Measurements from ENCODE around the gene C19orf47. TPM values are rescaled to one million over a fixed set of nuclear protein-coding genes. Genes with fewer than 3 reads are reported as not detected.

C19orf47 gene
- polyA plus RNA-seq, 1 donor from 2014 or later, result 22.8 TPM

- TF ChIP-seq EP300 (conservative IDR thresholded peaks at IDR 0.05; ENCODE audit: poor library complexity, severe bottlenecking) (no peak), RAD21 (conservative IDR thresholded peaks at IDR 0.05) (no peak), SMC3 (conservative IDR thresholded peaks at IDR 0.05; ENCODE audit: poor library complexity) (no peak), TAF1 (IDR thresholded peaks at IDR 0.05; ENCODE audit: low read depth) (no peak), EZH2 (IDR thresholded peaks at IDR 0.05; ENCODE audit: borderline replicate concordance, insufficient read depth, low read length, poor library complexity, severe bottlenecking) (no peak), MXI1 (conservative IDR thresholded peaks at IDR 0.05; ENCODE audit: poor library complexity, severe bottlenecking) (no peak), POLR2AphosphoS5 (IDR thresholded peaks at IDR 0.05) (no peak)
- TF ChIP-seq, protein P1, sequence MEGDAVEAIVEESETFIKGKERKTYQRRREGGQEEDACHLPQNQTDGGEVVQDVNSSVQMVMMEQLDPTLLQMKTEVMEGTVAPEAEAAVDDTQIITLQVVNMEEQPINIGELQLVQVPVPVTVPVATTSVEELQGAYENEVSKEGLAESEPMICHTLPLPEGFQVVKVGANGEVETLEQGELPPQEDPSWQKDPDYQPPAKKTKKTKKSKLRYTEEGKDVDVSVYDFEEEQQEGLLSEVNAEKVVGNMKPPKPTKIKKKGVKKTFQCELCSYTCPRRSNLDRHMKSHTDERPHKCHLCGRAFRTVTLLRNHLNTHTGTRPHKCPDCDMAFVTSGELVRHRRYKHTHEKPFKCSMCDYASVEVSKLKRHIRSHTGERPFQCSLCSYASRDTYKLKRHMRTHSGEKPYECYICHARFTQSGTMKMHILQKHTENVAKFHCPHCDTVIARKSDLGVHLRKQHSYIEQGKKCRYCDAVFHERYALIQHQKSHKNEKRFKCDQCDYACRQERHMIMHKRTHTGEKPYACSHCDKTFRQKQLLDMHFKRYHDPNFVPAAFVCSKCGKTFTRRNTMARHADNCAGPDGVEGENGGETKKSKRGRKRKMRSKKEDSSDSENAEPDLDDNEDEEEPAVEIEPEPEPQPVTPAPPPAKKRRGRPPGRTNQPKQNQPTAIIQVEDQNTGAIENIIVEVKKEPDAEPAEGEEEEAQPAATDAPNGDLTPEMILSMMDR (IDR thresholded peaks at IDR 0.05; ENCODE audit: poor library complexity, severe bottlenecking), result no peak
- TF ChIP-seq, protein P2, sequence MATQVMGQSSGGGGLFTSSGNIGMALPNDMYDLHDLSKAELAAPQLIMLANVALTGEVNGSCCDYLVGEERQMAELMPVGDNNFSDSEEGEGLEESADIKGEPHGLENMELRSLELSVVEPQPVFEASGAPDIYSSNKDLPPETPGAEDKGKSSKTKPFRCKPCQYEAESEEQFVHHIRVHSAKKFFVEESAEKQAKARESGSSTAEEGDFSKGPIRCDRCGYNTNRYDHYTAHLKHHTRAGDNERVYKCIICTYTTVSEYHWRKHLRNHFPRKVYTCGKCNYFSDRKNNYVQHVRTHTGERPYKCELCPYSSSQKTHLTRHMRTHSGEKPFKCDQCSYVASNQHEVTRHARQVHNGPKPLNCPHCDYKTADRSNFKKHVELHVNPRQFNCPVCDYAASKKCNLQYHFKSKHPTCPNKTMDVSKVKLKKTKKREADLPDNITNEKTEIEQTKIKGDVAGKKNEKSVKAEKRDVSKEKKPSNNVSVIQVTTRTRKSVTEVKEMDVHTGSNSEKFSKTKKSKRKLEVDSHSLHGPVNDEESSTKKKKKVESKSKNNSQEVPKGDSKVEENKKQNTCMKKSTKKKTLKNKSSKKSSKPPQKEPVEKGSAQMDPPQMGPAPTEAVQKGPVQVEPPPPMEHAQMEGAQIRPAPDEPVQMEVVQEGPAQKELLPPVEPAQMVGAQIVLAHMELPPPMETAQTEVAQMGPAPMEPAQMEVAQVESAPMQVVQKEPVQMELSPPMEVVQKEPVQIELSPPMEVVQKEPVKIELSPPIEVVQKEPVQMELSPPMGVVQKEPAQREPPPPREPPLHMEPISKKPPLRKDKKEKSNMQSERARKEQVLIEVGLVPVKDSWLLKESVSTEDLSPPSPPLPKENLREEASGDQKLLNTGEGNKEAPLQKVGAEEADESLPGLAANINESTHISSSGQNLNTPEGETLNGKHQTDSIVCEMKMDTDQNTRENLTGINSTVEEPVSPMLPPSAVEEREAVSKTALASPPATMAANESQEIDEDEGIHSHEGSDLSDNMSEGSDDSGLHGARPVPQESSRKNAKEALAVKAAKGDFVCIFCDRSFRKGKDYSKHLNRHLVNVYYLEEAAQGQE (IDR thresholded peaks at IDR 0.05; ENCODE audit: borderline replicate concordance), result no peak
- H2AFZ ChIP-seq (ENCODE audit: low read depth, low read length), result no peak overlapping the region
- H3K4me2 ChIP-seq (ENCODE audit: low read length), result no peak overlapping the region
- no peaks in the 10 kb centered on the region for H3K27me3 ChIP-seq (ENCODE audit: insufficient read depth, low read depth, low read length)
- H3K9ac ChIP-seq (ENCODE audit: low read length), result no peak overlapping the region
- no peak overlapping the region for H3K4me3 ChIP-seq (ENCODE audit: low read length)
- no peaks in the 10 kb centered on the region for H4K20me1 ChIP-seq (ENCODE audit: insufficient read depth)
- H3K9me3 ChIP-seq (ENCODE audit: low read length), result no peaks in the 10 kb centered on the region
- no peaks in the 10 kb centered on the region for H3K9me2 ChIP-seq (ENCODE audit: insufficient read depth, low read length)
- no peak overlapping the region for H3K27ac ChIP-seq (ENCODE audit: low read length)
- peaks cover 5% of the 10 kb centered on the region for H3K79me2 ChIP-seq (replicated peaks; ENCODE audit: insufficient read depth, low read length)
- no peaks in the 10 kb centered on the region for H3F3A ChIP-seq (ENCODE audit: insufficient read depth, low read length, poor library complexity, severe bottlenecking)
- H3K36me3 ChIP-seq (ENCODE audit: insufficient read depth, low read length), result no peaks in the 10 kb centered on the region
Observed at GRCh38 chr19:40274585-40275544, 73.3 kb downstream of the C19orf47 start.

- Histone ChIP-seq H4K20me1 (ENCODE audit: insufficient read depth) (no peaks in the 10 kb centered on the region), H3K27ac (ENCODE audit: low read length) (no peak overlapping the region), H2AFZ (ENCODE audit: low read depth, low read length) (no peak overlapping the region), H3F3A (ENCODE audit: insufficient read depth, low read length, poor library complexity, severe bottlenecking) (no peaks in the 10 kb centered on the region), H3K79me2 (replicated peaks; ENCODE audit: insufficient read depth, low read length) (peaks cover 2% of the 10 kb centered on the region), H3K9ac (ENCODE audit: low read length) (no peak overlapping the region), H3K4me2 (ENCODE audit: low read length) (no peak overlapping the region), H3K27me3 (ENCODE audit: insufficient read depth, low read depth, low read length) (no peaks in the 10 kb centered on the region), H3K36me3 (ENCODE audit: insufficient read depth, low read length) (no peaks in the 10 kb centered on the region), H3K9me2 (ENCODE audit: insufficient read depth, low read length) (no peaks in the 10 kb centered on the region), H3K4me3 (ENCODE audit: low read length) (no peak overlapping the region), H3K9me3 (ENCODE audit: low read length) (no peaks in the 10 kb centered on the region)
- TF ChIP-seq, protein P2 (IDR thresholded peaks at IDR 0.05; ENCODE audit: borderline replicate concordance), result no peak
- TF ChIP-seq RAD21 (conservative IDR thresholded peaks at IDR 0.05), result no peak
- no peak for TF ChIP-seq EZH2 (IDR thresholded peaks at IDR 0.05; ENCODE audit: borderline replicate concordance, insufficient read depth, low read length, poor library complexity, severe bottlenecking)
- TF ChIP-seq, protein P1 (IDR thresholded peaks at IDR 0.05; ENCODE audit: poor library complexity, severe bottlenecking), result no peak
- TF ChIP-seq SMC3 (conservative IDR thresholded peaks at IDR 0.05; ENCODE audit: poor library complexity), result no peak
- TF ChIP-seq TAF1 (IDR thresholded peaks at IDR 0.05; ENCODE audit: low read depth), result no peak
- no peak for TF ChIP-seq EP300 (conservative IDR thresholded peaks at IDR 0.05; ENCODE audit: poor library complexity, severe bottlenecking)
- TF ChIP-seq MXI1 (conservative IDR thresholded peaks at IDR 0.05; ENCODE audit: poor library complexity, severe bottlenecking), result no peak
- no peak for TF ChIP-seq POLR2AphosphoS5 (IDR thresholded peaks at IDR 0.05)
Observed at GRCh38 chr19:40273469-40274360, 74.5 kb downstream of the C19orf47 start.

All from neural cell (in vitro differentiated cells).